Neural cell (in vitro differentiated cells): ENCODE results near the gene KRT78. TPM values are rescaled to one million over a fixed set of nuclear protein-coding genes. Genes with fewer than 3 reads are reported as not detected.

Source experiments
- H2AFZ ChIP-seq: fragments of 200-600, 300-800 bp; sonication (generic), shearing (Covaris generic); 2 replicates; pipeline ENCODE4 v1.6.0; 2014; ENCODE audit warnings: low read depth, mild to moderate bottlenecking, antibody characterized with exemption, low read length, moderate library complexity
- H3F3A ChIP-seq: fragments of 200-600 bp; shearing (Covaris generic); 2 replicates; pipeline ENCODE4 v1.6.1; 2016; ENCODE audit warnings: mild to moderate bottlenecking, moderate library complexity, mixed read lengths, antibody characterized with exemption, low read length; ENCODE audit not compliant: insufficient read depth, poor library complexity, severe bottlenecking
- H3K27ac ChIP-seq: fragments of 200-600, 300-800 bp; sonication (generic), shearing (Covaris generic); 2 replicates; pipeline ENCODE4 v1.5.1; 2014; ENCODE audit warnings: mild to moderate bottlenecking, low read length, moderate library complexity
- H3K27me3 ChIP-seq: fragments of 300-800, 200-600 bp; sonication (generic), shearing (Covaris generic); 2 replicates; pipeline ENCODE4 v1.6.0; 2014; ENCODE audit warnings: mild to moderate bottlenecking, low read depth, low read length, moderate library complexity; ENCODE audit not compliant: insufficient read depth
- H3K36me3 ChIP-seq: fragments of 300-800, 200-600 bp; sonication (generic), shearing (Covaris generic); 2 replicates; pipeline ENCODE4 v1.5.1; 2014; ENCODE audit warnings: mild to moderate bottlenecking, antibody characterized with exemption, low read length, moderate library complexity; ENCODE audit not compliant: insufficient read depth
- H3K4me2 ChIP-seq: fragments of 300-800, 200-600 bp; sonication (generic), shearing (Covaris generic); 2 replicates; pipeline ENCODE4 v1.6.0; 2014; ENCODE audit warnings: mild to moderate bottlenecking, low read length
- H3K4me3 ChIP-seq: fragments of 300-800, 200-600 bp; sonication (generic), shearing (Covaris generic); 2 replicates; pipeline ENCODE4 v1.5.1; 2014; ENCODE audit warnings: mild to moderate bottlenecking, low read length, moderate library complexity
- H3K79me2 ChIP-seq: fragments of 200-600 bp; shearing (Covaris generic); replicated peaks from 2 replicates; pipeline ENCODE4 v1.6.0; 2014; ENCODE audit warnings: mild to moderate bottlenecking, low read length, moderate library complexity; ENCODE audit not compliant: insufficient read depth
- H3K9ac ChIP-seq: fragments of 300-800, 200-600 bp; sonication (generic), shearing (Covaris generic); 2 replicates; pipeline ENCODE4 v1.6.1; 2016; ENCODE audit warnings: mild to moderate bottlenecking, low read length, mixed read lengths
- H3K9me2 ChIP-seq: fragments of 200-600 bp; shearing (Covaris generic); 2 replicates; pipeline ENCODE4 v1.6.1; 2016; ENCODE audit warnings: mild to moderate bottlenecking, low read length, mixed read lengths; ENCODE audit not compliant: insufficient read depth
- H3K9me3 ChIP-seq: fragments of 200-600, 300-800 bp; sonication (generic), shearing (Covaris generic); 2 replicates; pipeline ENCODE4 v1.6.1; 2016; ENCODE audit warnings: mild to moderate bottlenecking, mixed run types, low read length, moderate library complexity, mixed read lengths
- H4K20me1 ChIP-seq: fragments of 200-600 bp; shearing (Covaris generic); 2 replicates; pipeline ENCODE4 v1.6.1; 2016; ENCODE audit warnings: mild to moderate bottlenecking, mixed run types; ENCODE audit not compliant: insufficient read depth
- CTCF ChIP-seq: fragments of 450-650 bp; IDR thresholded peaks from 2 replicates; pipeline ENCODE4 v1.5.1; 2014; ENCODE audit warnings: antibody characterized with exemption, mild to moderate bottlenecking, moderate library complexity; ENCODE audit not compliant: poor library complexity, severe bottlenecking
- EP300 ChIP-seq: fragments of 450-650 bp; conservative IDR thresholded peaks from 2 replicates; pipeline ENCODE4 v1.6.1; 2014; ENCODE audit warnings: antibody characterized with exemption, mild to moderate bottlenecking, moderate library complexity; ENCODE audit not compliant: poor library complexity, severe bottlenecking
- EZH2 ChIP-seq: fragments of 200-600, 300-800 bp; shearing (Covaris generic), sonication (generic); IDR thresholded peaks from 2 replicates; pipeline ENCODE4 v1.6.1; 2014; ENCODE audit warnings: antibody characterized with exemption, low read length, borderline replicate concordance, mild to moderate bottlenecking; ENCODE audit not compliant: insufficient read depth, poor library complexity, severe bottlenecking
- MXI1 ChIP-seq: fragments of 450-650 bp; conservative IDR thresholded peaks from 2 replicates; pipeline ENCODE4 v1.6.1; 2014; ENCODE audit warnings: antibody characterized with exemption, mild to moderate bottlenecking; ENCODE audit not compliant: poor library complexity, severe bottlenecking
- POLR2AphosphoS5 ChIP-seq: IDR thresholded peaks from 2 replicates; pipeline ENCODE4 v1.6.1; 2012
- RAD21 ChIP-seq: fragments of 450-650 bp; conservative IDR thresholded peaks from 2 replicates; pipeline ENCODE4 v1.6.1; 2014; ENCODE audit warnings: antibody characterized with exemption, mild to moderate bottlenecking, moderate library complexity
- REST ChIP-seq: IDR thresholded peaks from 2 replicates; pipeline ENCODE4 v1.6.1; 2012; ENCODE audit warnings: borderline replicate concordance
- SMC3 ChIP-seq: fragments of 450-650 bp; conservative IDR thresholded peaks from 2 replicates; pipeline ENCODE4 v1.6.1; 2014; ENCODE audit warnings: antibody characterized with exemption, mild to moderate bottlenecking, moderate library complexity; ENCODE audit not compliant: poor library complexity
- TAF1 ChIP-seq: IDR thresholded peaks from 2 replicates; pipeline ENCODE4 v1.6.1; 2012; ENCODE audit warnings: low read depth
- polyA plus RNA-seq: library from polyadenylated mRNA; depleted of rRNA; stranded (reverse); fragments of >200 nt; gene quantifications from 2 replicates; pipeline ENCODE4 v1.2.3, GENCODE V29; 2014

KRT78 gene
- polyA plus RNA-seq, 1 donor from 2014 or later = not detected

DNA sequence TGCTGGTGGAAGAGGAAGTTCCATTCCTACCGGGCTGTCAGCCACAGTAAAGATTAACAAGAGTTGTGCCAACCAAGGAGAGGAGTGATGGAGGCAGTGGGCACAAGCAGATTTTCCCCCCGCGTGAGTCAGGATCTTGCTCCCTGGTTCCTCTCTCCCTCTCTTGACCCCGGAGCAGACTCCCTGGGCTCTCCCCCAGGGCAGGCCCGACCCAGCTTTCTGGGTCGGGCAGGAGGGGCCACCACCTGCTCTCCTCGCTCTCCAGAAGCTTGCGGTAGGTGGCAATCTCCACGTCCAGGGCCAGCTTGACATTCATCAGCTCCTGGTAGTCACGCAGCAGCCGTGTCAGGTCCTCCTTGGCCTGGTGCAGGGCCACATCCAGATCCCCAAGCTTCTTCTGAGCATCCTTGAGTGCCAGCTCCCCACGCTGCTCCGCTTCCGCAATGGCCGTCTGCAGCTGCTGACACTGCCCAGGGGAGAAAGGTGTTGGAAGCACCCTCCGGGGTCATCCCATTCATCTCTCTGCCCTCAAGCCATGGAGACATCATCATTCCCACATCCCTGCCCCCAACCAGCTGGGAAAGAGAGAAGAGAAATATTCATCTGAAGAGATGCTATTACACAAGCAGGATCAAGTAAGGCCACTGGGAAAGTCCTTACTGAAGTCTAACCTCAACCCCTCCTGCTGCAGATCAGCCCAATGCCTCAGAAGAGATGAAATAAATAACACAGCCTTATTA, 25.9 kb downstream of the KRT78 start:
- Histone ChIP-seq H3K79me2 (no peaks in the 10 kb centered on the region), H3K27me3 (no peaks in the 10 kb centered on the region), H2AFZ (no peak overlapping the region), H3K27ac (no peak overlapping the region), H3K9me2 (no peaks in the 10 kb centered on the region), H3K36me3 (no peaks in the 10 kb centered on the region), H3F3A (no peaks in the 10 kb centered on the region), H4K20me1 (no peaks in the 10 kb centered on the region), H3K9ac (no peak overlapping the region), H3K4me3 (no peak overlapping the region), H3K4me2 (no peak overlapping the region), H3K9me3 (no peaks in the 10 kb centered on the region)
- TF ChIP-seq TAF1 = no peak
- no peak for TF ChIP-seq RAD21
- no peak for TF ChIP-seq EZH2
- no peak for TF ChIP-seq REST
- TF ChIP-seq POLR2AphosphoS5 = no peak
- TF ChIP-seq SMC3 = no peak
- TF ChIP-seq EP300 = no peak
- TF ChIP-seq MXI1 = no peak
- TF ChIP-seq CTCF = no peak

DNA sequence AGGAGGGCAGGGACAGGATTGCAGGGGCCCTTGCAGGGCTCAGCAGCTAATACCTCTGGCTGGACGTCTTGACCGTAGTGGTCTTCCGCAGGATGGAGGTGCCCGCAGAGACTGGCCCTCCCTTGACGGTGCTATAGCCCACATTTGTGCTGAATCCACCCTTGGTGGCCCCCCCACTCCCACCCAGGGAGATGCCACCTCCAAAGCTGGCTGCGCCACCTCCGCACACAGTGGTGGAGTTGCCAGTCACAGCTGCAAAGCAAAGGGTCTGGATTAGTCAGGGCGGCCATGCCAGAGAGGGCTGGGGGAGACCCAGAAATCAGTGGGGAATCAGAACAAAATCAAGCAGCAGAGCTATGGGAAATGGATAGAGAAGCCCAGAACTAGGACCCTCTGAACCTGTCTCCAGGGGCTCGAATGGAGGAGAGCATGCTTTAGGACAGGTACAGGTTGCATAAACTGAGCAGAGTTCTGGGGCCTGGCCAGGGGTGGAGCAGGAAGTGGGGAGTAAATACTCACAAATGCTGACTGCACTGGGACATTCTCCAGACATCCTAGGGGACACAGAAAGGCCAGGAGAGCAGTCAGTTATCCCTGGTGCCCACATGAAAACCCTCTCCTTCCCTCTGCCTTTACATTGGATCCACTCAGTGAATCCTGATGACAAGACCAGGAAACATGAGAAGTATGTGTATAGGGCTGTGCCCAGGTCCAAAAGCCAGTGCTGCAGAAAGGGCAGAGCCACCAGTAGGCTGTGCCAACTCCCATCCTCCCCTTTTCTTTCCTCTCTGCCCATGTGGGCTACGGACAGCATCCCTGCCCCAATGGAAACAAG, 26.8 kb downstream of the KRT78 start:
- Histone ChIP-seq H4K20me1 (no peaks in the 10 kb centered on the region), H3K9me3 (no peaks in the 10 kb centered on the region), H3K9me2 (no peaks in the 10 kb centered on the region), H3K27me3 (no peaks in the 10 kb centered on the region), H3K4me2 (no peak overlapping the region), H3K27ac (no peak overlapping the region), H3K36me3 (no peaks in the 10 kb centered on the region), H3F3A (no peaks in the 10 kb centered on the region), H3K4me3 (no peak overlapping the region), H2AFZ (no peak overlapping the region), H3K9ac (no peak overlapping the region), H3K79me2 (no peaks in the 10 kb centered on the region)
- no peak for TF ChIP-seq EZH2
- no peak for TF ChIP-seq MXI1
- no peak for TF ChIP-seq CTCF
- no peak for TF ChIP-seq SMC3
- no peak for TF ChIP-seq REST
- TF ChIP-seq TAF1 = no peak
- TF ChIP-seq POLR2AphosphoS5 = no peak
- no peak for TF ChIP-seq RAD21
- no peak for TF ChIP-seq EP300
